IPS-18c (cell line): ENCODE results near the gene CACNB4.

Experiments used
- H3K4me3 ChIP-seq: 2 replicates; pipeline ENCODE4 v1.7.0; 2013; ENCODE audit warnings: low read depth, mild to moderate bottlenecking, low read length, moderate library complexity; ENCODE audit not compliant: insufficient read depth
- H3K9me3 ChIP-seq: one replicate; pipeline ENCODE4 v1.6.1; 2013; ENCODE audit warnings: mild to moderate bottlenecking, low read length, moderate library complexity; ENCODE audit not compliant: control insufficient read depth, insufficient read depth

CACNB4 gene

DNA sequence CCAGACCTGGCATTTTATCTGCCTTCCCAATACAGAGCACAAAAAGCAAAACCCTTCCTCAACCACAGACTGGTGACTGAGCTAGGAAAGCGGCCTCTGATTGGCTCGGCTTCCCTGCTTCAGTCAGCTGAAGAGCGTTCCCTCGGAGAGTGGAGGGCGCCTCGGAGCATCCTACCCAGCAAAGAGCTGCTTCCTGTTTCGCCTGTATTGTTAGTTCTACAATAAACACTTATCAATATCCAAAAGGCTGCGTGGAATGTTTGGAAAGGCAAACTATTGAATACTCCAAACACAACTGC, 125.0 kb downstream of the CACNB4 start:
- Histone ChIP-seq H3K4me3 (no peak overlapping the region), H3K9me3 (no peaks in the 10 kb centered on the region)

DNA sequence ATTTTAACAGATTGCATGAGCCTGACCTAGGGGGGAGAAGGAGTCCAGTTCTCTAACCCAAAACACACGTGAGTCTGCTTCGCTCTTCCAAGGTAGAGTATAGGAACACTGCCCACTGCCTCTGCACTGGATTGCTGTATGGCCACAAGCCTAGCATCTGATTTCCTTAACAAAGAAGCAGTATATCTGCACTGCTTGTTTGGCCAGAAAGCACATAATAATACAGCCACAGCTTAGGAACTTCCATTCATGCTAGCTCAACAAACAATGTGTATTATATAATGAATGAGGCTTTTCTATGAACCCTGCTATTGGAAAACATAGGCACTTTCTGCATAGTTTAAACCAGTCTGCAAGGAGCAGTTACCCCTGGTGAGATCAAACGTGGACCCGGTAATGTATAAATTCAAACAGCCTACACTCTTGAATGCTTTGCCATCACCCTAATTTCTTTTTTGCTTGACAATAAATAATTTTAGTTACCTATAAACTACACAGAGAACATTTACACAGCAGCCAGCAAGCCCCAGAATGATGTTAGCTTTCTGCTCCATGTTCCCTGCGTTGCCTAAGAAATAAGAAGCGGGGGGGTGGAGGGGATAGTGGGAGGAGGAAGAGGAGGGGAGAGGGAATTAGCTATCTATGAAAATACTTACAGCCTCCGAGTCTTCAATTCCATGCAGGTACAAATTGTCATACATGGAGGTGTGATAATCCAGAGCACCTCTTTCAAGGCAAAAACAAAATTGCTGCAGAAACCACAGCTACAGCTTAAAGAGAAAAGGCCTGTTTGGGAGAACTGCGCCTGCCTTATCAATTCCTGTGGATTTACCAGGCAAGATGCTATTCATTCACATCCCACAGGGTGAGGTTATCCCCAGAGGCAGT, 125.6 kb downstream of the CACNB4 start:
- Histone ChIP-seq H3K4me3 (no peak overlapping the region), H3K9me3 (no peaks in the 10 kb centered on the region)

DNA sequence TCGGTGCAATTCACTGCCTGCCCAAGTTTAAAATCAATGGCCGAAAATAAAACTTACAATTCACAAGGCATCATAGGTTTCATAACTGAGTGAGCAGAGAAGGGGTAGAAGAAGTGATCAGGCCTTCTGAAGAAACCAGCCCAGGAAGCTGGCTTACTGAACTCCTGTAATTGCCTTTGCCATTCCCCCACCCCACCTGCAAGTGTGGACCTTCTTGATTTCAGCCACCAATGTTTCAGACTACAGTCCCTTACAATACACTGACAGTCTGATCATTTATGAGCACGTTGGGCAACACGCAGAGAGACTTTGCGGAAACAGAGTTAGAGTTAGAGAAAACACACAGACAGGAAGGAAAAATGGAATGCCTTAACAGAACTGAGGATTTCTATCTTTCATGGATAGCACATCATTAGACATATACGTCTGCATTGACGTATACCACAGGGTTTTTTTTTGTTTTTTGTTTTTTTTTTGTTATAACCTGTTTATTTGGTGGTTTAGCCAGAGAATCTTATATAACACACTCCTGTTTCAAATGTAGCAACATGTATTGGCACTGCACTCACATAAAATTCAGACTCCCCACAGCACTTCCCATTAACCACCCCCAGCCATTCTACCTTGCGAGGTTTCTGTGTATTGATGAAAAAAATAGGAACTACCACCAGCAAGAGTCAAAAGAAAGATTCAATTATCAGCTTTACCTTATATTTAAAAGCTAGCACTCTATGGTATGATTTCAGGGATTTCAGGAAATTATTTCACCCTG, 126.4 kb downstream of the CACNB4 start:
- Histone ChIP-seq H3K4me3 (no peak overlapping the region), H3K9me3 (no peaks in the 10 kb centered on the region)

DNA sequence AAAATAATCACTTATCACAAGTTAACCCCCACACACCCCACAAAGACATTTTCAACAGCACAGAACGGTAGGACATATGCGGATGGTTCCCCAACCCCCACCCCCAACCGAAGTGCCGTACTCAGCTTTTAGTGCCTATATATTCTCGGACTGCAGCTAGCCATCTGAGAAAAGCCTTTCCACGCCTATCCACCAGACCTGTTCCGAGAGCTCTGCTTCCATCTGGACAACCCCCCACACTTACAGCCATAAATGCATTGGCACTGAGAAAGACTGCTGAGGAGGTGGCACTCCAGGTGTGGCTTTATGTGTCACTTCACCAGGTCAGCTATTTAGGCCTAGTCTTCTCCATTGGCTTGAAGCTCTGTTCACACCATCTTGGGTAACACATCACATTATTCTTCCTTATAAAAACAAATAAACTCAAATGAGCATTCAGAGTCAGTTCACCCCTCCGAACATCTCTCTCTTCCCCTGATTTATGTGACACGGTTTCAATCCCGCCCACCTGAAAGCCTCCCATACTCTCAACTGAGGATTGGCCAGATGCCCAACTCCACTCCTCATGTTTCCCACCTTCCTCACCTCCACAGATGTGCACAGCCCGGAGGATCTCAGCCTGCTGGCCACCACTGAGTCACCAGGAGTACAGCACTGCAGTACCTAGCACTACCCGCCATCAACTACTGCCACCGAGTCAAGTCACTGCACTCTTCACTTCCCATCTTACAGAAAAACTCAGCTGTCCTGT, 127.4 kb downstream of the CACNB4 start:
- no peak overlapping the region for H3K4me3 ChIP-seq
- no peaks in the 10 kb centered on the region for H3K9me3 ChIP-seq

DNA sequence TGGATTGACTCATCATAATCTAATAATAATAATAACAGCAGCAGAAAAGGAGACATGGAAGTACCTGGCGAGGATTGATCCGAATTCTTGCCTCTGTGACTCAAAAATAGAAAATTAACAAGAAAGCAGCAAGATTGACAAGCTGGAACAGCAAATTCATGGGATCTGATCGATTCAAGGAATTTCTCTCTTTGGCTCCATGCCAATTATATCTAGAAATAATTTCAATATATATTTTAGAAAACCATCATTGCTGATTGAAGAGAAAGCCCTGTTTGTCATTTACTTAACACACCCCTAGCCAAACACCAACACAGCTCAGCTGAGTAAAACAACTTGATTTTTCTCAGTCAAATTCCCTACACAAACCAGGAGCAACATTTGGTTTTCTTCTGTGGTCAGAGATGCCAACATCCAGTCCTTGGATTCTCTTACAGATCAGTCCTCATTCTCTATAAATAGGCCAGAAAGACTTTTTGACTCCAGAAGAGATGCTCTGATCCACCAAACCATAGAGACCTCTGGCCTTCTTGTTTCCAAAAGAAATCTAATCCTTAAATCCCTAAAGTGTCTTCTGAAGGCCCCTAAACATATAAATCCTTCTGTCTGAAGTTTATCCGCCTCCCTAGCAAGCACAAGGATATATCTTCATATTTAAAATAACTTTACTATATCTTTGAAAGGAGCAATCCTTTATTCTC, 129.9 kb downstream of the CACNB4 start:
- Histone ChIP-seq H3K4me3 (no peak overlapping the region), H3K9me3 (no peaks in the 10 kb centered on the region)

- Histone ChIP-seq H3K9me3 (no peaks in the 10 kb centered on the region), H3K4me3 (no peak overlapping the region)
These were observed 130.8 kb downstream of the CACNB4 start for GRCh38 chr2:151967829-151968722.

DNA sequence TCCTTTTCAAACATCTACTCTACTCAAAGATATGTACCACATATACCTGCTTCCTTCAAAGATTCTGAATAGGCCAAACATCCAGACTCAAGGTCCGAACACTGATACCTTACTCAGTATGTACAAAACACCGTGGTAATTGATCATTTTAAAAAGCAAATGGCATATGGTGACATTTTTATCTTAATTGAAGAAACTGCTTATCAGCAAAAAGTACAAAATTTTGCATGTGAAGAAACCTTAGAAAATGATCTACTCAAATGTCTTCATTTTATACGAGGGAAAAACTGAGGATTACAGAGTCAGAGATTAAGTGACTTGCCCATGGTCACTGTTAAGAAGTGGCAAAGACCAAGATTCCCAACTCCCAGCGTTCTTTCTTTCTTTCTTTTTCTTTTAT, 133.0 kb downstream of the CACNB4 start:
- no peaks in the 10 kb centered on the region for H3K9me3 ChIP-seq
- H3K4me3 ChIP-seq: no peak overlapping the region

- Histone ChIP-seq H3K4me3 (no peak overlapping the region), H3K9me3 (no peaks in the 10 kb centered on the region)
These were observed 137.3 kb downstream of the CACNB4 start for GRCh38 chr2:151961558-151961957.

- Histone ChIP-seq H3K4me3 (no peak overlapping the region), H3K9me3 (no peaks in the 10 kb centered on the region)
These were observed 139.6 kb downstream of the CACNB4 start for GRCh38 chr2:151959238-151959637.

GRCh38 chr2:151953467-151953866, 145.4 kb downstream of the CACNB4 start:
- H3K4me3 ChIP-seq: no peak overlapping the region

GRCh38 chr2:151952691-151953456, 146.0 kb downstream of the CACNB4 start:
- H3K9me3 ChIP-seq: no peaks in the 10 kb centered on the region
- H3K4me3 ChIP-seq: no peak overlapping the region

More at GRCh38 chr2:151953467-151953866, 145.4 kb downstream of the CACNB4 start:
- no peaks in the 10 kb centered on the region for H3K9me3 ChIP-seq

GRCh38 chr2:151947813-151948165, 151.1 kb downstream of the CACNB4 start:
- Histone ChIP-seq H3K9me3 (peaks cover 2% of the 10 kb centered on the region), H3K4me3 (0 out of 2 replicates have a peak overlapping the region, but pooled peaks have one; percentile 41)

- peak overlapping the region; percentile 41; the same call in 1 of the 2 replicates for H3K4me3 ChIP-seq
- peaks cover 2% of the 10 kb centered on the region for H3K9me3 ChIP-seq
These were observed 151.7 kb downstream of the CACNB4 start for GRCh38 chr2:151946899-151947812.

GRCh38 chr2:151946250-151946884, 152.5 kb downstream of the CACNB4 start:
- H3K4me3 ChIP-seq: no peak overlapping the region
- H3K9me3 ChIP-seq: peaks cover 2% of the 10 kb centered on the region
